NCI-H82 treated with DMSO at 0.1 percent for 48 hours (cell line): ENCODE data around the gene PTPRH.

ENCODE experiments used
- DNase-seq: peaks from one replicate; lab custom pipeline; 2025; ENCODE audit not compliant: unreplicated experiment; lab: John Stamatoyannopoulos, UW

PTPRH gene

GRCh38 chr19:55208880-55209692 is at the start of gene PTPRH:
TSS of gene PTPRH (minus strand) at chr19:55209501. CDS start at chr19:55209433, 68 bp downstream.
- DNase-seq, result no peak

GRCh38 chr19:55258476-55258827 is 49.2 kb upstream of the PTPRH start:
- DNase-seq, result no peak

- DNase-seq, result no peak
Observed at GRCh38 chr19:55257461-55258420, 48.4 kb upstream of the PTPRH start.

- DNase-seq, result no peak
Observed at GRCh38 chr19:55256562-55257460, 47.5 kb upstream of the PTPRH start.

- no peak for DNase-seq
Observed at GRCh38 chr19:55255618-55256423, 46.5 kb upstream of the PTPRH start.

GRCh38 chr19:55254625-55254977 is 45.3 kb upstream of the PTPRH start:
- no peak for DNase-seq

- no peak for DNase-seq
Observed at GRCh38 chr19:55253842-55254624, 44.7 kb upstream of the PTPRH start.

- no peak for DNase-seq
Observed at GRCh38 chr19:55252760-55253663, 43.7 kb upstream of the PTPRH start.

GRCh38 chr19:55251341-55252081 is 42.2 kb upstream of the PTPRH start:
- DNase-seq, result no peak

GRCh38 chr19:55250262-55251036 is 41.1 kb upstream of the PTPRH start:
- DNase-seq, result no peak

- DNase-seq, result no peak
Observed at GRCh38 chr19:55249841-55250240, 40.5 kb upstream of the PTPRH start.

- DNase-seq, result no peak
Observed at GRCh38 chr19:55248704-55249103, 39.4 kb upstream of the PTPRH start.

GRCh38 chr19:55248166-55248675 is 38.9 kb upstream of the PTPRH start:
- no peak for DNase-seq

GRCh38 chr19:55247621-55248099 is 38.4 kb upstream of the PTPRH start:
- DNase-seq, result no peak

GRCh38 chr19:55246462-55247451 is 37.5 kb upstream of the PTPRH start:
- no peak for DNase-seq
